ENCODE data around the gene SRPK2.
A peak's percentile ranks its signal among the peaks of the same experiment; 100 is the strongest.
"Not testable (repeated sequence)": the region's sequence is repeated elsewhere in the genome, so short reads cannot be mapped to it uniquely, and the experiment has no call there.

The SRPK2 gene

DNA sequence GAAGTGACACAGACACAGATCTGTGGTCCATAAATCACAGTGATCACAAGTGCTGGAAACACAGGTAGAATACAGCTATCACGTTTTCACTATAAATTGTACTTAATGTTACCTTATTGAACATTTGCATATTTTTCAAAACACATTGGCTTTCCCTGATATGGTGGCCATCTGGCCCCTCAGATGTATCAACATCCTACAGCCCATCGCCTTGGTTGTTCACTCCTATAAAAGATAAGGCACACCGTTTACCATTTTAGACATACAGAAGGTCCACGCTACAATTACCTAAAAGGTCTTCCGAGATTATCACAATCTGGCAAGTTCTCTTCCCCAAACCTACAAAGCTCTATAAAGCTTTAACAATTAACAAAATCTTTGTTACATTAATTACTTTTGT is 91.4 kb downstream of the SRPK2 start:
- no peak for DNase-seq

- DNase-seq: no peak
These were observed 92.2 kb downstream of the SRPK2 start for GRCh38 chr7:105296491-105296890.

DNA sequence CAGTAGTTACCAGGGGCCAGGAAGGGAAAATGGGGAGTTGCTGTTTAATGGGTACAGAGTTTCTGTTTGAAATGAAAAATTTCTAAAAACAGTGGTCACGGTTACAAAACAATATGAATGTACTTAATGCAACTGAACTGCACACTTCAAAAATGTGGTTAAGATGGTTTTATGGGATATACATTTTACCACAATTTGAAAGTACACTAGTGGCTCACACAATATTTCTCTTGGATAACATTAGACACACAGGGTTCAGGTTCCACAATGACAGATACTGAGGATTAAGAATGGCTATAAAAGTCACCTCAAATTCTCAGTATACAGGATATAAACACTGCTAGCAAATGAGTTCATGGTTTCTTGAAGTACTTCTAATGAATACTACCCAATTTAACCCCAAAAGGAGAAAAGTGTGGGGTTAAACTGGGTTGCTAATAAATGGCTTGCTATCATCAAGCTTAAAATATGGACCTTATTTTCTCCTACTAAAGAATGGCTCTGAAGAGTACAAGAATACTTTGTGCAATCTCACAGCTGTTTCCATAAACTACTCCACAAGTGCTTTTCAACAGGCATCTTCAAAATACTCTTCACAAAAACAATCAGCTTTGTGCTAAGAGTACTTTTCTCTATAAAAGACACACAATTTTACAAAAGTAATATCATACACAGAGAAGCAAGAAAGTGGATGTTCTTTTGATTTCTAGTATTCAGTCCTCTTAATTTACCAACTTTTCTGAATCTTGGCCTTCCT is 92.9 kb downstream of the SRPK2 start:
- DNase-seq: no peak

DNA sequence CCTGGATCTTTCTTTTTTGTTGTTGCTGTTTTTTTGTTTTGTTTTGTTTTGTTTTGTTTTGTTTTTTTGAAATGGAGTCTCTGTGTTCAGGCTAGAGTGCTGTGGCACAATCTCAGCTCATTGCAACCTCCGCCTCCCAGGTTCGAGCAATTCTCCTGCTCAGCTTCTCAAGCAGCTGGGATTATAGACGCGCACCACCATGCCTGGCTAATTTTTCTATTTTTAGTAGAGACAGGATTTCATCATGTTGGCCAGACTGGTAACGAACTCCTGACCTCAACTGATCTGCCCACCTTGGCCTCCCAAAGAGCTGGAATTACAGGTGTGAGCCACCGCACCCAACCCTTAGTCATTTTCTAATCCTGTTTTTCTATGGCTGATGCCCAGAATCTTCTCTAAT is 94.2 kb downstream of the SRPK2 start:
- not testable (repeated sequence) for DNase-seq

- DNase-seq: no peak
These were observed 99.0 kb downstream of the SRPK2 start for GRCh38 chr7:105289704-105290103.

- DNase-seq: no peak
These were observed 102.3 kb downstream of the SRPK2 start for GRCh38 chr7:105286441-105286840.

DNA sequence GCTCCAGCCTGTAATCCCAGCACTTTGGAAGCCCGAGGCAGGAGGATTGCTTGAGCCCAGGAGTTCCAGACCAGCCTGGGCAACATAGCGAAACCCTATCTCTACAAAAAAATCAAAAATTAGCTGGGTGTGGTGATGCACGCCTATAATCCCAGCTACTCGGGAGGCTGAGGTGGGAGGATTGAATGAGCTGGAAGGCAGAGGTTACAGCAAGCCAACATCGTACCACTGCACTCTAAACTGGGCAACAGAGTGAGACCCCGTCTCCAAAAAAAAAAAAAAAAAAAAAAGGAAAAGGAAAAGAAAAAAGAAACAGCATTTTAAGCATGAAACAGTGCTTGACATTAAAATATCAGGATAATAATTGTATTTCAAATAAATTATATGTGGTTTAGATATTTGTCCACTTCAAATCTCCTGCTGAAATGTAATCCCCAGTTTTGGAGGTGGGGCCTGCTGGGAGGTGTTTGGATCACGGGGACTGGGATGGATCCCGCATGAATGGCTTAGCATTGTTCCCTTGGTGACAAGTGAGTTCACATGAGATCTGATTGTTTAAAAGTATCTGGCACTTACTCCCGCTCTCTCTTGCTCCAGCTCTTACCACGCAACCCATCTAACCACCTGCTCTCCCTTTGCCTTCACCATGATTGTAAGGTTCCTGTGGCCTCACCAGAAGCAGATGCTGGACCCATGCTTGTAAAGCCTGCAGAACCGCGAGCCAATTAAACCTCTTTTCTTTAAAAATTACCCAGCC is 103.4 kb downstream of the SRPK2 start:
- no peak for DNase-seq

DNA sequence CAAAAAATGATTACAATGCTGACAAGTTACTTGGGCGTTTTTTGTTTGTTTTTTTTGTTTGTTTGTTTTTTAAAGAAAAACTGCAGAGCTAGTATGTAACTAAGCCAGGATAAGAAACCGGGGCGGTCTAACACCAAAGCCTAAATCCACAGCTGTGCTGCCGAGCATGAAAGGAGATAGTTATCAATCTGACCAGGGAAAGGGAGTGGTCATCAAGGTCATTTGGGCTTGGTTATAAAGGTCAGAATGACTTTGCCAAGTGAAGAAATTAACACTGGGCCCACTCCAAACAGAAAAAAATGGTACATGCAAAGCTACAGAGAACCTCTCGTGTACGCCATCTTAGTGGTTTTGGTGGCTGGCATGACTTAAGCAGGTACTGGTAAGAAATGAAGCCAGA is 104.7 kb downstream of the SRPK2 start:
- no peak for DNase-seq

DNA sequence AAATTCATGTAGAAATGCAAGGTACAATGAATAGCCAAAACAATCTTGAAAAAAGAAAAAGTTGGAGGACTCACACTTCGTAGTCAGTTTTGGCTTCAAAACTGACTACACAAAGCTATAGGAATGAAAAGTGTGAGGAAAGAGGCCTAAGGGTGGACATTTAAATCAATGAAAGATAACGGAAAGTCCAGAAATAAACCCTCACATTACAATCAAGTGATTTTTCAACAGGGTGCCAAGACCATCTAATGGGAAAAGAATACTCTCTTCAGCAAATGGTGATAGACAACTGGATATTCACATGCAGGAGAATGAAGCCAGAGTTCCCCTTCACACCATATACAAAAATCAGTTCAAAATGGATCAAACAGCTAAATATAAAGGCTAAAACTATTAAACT is 106.8 kb downstream of the SRPK2 start:
- DNase-seq: no peak

GRCh38 chr7:105279688-105280007 is 109.1 kb downstream of the SRPK2 start:
- DNase-seq: no peak

- DNase-seq: no peak
These were observed 109.6 kb downstream of the SRPK2 start for GRCh38 chr7:105278973-105279687.

DNA sequence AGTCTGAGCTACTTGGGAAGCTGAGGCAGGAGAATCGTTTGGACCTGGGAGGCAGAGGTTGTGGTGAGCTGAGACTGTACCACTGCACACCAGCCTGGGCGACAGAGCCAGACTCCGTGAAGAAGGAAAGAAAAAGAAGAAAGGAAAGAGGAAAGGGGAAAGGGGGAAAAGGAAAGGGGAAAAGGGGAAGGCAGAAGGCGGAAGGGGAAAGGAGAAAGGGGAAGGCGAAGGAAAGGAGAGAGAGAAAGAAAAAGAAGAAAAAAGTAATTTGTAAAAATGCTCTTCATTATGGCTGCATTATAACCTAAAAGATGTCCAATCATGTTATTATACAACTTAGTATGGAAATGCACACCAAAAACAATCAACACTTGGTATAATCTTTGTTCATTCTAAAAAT is 110.2 kb downstream of the SRPK2 start:
- no peak for DNase-seq

GRCh38 chr7:105277341-105277740 is 111.4 kb downstream of the SRPK2 start:
- DNase-seq: no peak

DNA sequence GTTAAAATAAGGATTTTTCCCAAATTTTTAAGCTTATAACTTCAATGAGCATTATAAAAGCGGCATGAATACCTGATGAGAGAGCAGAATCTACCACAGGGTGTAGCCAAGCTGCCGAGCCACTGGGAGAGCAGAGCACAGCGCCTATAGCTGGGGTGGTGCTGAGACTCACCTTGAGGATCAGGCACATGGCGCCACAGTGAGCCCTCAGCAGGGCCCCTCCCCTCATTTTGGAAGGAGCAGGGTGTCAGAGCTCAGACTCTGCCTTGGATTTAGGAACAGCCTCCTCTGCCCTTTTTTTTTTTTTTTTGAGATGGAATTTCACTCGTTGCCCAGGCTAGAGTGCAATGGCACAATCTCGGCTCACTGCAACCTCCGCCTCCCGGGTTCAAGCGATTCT is 118.6 kb downstream of the SRPK2 start:
- peak; percentile 57 for DNase-seq

- DNase-seq: peak; percentile 56
These were observed 119.3 kb downstream of the SRPK2 start for GRCh38 chr7:105269397-105269796.

GRCh38 chr7:105268511-105269392 is 120.0 kb downstream of the SRPK2 start:
- DNase-seq: peak; percentile 81

GRCh38 chr7:105268056-105268455 is 120.7 kb downstream of the SRPK2 start:
- DNase-seq: peak; percentile 36

DNA sequence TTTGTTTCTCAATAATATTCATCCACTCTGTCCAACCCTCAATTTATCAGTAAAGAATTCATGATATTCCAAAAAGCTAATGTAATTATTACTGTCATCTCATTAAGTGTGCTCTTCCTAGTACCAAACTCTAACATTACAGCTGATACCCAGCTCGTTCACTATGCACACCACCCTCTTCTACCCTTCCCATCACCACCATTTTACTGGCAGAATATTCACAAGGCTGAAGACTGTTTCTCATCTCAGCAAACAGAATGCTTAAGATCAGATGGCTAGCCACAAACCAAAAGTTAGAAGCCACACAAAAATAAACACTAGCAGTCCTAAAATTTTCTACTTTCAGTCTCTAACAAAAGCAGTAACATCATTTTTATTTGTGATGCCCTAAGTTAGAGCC is 121.5 kb downstream of the SRPK2 start:
- peak; percentile 39 for DNase-seq

DNA sequence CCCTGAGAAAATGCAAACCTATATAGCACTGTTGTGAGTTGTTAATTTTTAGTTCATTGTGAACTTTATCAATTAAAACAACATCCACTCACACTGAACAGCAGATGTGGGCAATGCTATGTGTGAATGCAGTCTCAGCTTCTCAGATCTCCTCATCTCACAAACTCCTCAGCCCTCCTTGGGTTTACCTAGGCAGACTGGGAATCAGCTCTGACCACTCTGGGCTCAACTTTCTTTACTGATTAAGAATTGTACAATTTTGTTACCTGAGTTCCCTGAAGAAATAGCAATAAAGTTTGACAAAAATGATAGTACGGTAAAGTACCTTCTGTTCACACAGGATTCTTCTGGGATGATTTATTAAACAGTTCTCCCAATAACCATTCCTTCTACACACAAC is 124.0 kb downstream of the SRPK2 start:
- DNase-seq: no peak

DNA sequence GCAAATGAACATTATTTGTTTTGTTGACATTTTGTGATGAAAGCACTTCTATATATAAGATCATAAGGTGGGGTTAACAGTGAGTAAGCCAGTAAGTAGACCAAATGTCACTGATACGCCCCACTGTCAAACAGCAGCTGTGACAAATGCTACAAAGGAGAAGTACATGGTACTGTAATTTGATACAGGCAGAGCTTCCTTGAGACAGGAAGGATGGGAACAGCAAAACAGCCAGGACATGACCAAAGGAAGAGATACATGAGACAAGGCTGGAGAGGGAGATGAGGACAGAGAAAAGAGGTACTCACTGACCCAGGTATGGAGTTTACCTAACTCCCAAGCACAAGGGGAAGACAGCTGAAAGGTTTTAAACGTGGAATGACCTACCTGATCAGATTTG is 127.0 kb downstream of the SRPK2 start:
- peak; percentile 78 for DNase-seq

- not testable (repeated sequence) for DNase-seq
These were observed 128.4 kb downstream of the SRPK2 start for GRCh38 chr7:105260201-105260871.

GRCh38 chr7:105258919-105259318 is 129.8 kb downstream of the SRPK2 start:
- not testable (repeated sequence) for DNase-seq

Measured in NCI-H69 (cell line).